H1 (cell line): Measurements from ENCODE around the gene TRMT6. TPM values are rescaled to one million over a fixed set of nuclear protein-coding genes. Genes with fewer than 3 reads are reported as not detected.

Source experiments
- HDAC2 ChIP-seq, 2 experiments: fragments of 300-600 bp in 1 of 2; sonication (generic) in 1 of 2; IDR thresholded peaks; 2 replicates each; pipeline ENCODE4 v1.6.1; 2011 to 2012; ENCODE audit warnings: low read depth in 2 of 2, low read length in 2 of 2, mild to moderate bottlenecking in 2 of 2, moderate library complexity in 2 of 2, borderline replicate concordance in 1 of 2, inconsistent platforms in 1 of 2
- HDAC6 ChIP-seq: IDR thresholded peaks from one replicate; pipeline ENCODE4 v1.7.1; 2012; ENCODE audit warnings: low read depth, mild to moderate bottlenecking, inconsistent platforms, low read length, moderate library complexity
- TBP ChIP-seq: IDR thresholded peaks from 2 replicates; pipeline ENCODE4 v1.6.1; 2011; ENCODE audit warnings: low read depth, low read length, improper control_type of control experiment
- TCF12 ChIP-seq: IDR thresholded peaks from 2 replicates; pipeline ENCODE4 v1.6.1; 2011; ENCODE audit warnings: low read depth, mild to moderate bottlenecking, low read length
- polyA plus RNA-seq, 7 experiments: library from polyadenylated mRNA; depleted of rRNA in 3 of 7; stranded (reverse) in 5 of 7; unstranded in 2 of 7; fragments of >200 nt in 5 of 7; fragments of 200-250 nt in 2 of 7; gene quantifications; 1 replicate in 5 of 7; 2 replicates in 1 of 7; 4 replicates in 1 of 7; pipeline versions ENCODE4 v1.2.1 to v1.2.3, GENCODE V29; 2011 to 2013; ENCODE audit warnings: missing spikeins in 2 of 7, mixed read lengths in 2 of 7
- total RNA-seq: library from RNA; stranded (reverse); fragmentation: NEBNext Ultra II Directional; extraction: Animal tissue kit (Norgen Biotek cat#: 25700); gene quantifications from 2 replicates; pipeline ENCODE4 v1.2.1, GENCODE V29; 2021
- TF ChIP-seq, protein P1 (sequence below): fragments of 300-600 bp; sonication (generic); IDR thresholded peaks from 2 replicates; pipeline ENCODE4 v1.7.1; 2012; ENCODE audit warnings: low read length, moderate library complexity, mild to moderate bottlenecking, inconsistent platforms; ENCODE audit not compliant: insufficient replicate concordance

Gene TRMT6
- total and polyA plus RNA-seq, 2 of the 8 experiments (the other 6 are each of a cell fraction or from before 2014, with no cell fraction given): 6.9 to 23.3 TPM

GRCh38 chr20:5980720-5981538 lies 30.6 kb upstream of the TRMT6 start (continued):
- TF ChIP-seq TBP (no peak), TCF12 (no peak), HDAC6 (no peak), HDAC2 (IDR thresholded peaks at IDR 0.05; ENCODE audit: borderline replicate concordance in 1 of 2, low read depth in 2 of 2, low read length in 2 of 2) (no peak)
- TF ChIP-seq, protein P1, sequence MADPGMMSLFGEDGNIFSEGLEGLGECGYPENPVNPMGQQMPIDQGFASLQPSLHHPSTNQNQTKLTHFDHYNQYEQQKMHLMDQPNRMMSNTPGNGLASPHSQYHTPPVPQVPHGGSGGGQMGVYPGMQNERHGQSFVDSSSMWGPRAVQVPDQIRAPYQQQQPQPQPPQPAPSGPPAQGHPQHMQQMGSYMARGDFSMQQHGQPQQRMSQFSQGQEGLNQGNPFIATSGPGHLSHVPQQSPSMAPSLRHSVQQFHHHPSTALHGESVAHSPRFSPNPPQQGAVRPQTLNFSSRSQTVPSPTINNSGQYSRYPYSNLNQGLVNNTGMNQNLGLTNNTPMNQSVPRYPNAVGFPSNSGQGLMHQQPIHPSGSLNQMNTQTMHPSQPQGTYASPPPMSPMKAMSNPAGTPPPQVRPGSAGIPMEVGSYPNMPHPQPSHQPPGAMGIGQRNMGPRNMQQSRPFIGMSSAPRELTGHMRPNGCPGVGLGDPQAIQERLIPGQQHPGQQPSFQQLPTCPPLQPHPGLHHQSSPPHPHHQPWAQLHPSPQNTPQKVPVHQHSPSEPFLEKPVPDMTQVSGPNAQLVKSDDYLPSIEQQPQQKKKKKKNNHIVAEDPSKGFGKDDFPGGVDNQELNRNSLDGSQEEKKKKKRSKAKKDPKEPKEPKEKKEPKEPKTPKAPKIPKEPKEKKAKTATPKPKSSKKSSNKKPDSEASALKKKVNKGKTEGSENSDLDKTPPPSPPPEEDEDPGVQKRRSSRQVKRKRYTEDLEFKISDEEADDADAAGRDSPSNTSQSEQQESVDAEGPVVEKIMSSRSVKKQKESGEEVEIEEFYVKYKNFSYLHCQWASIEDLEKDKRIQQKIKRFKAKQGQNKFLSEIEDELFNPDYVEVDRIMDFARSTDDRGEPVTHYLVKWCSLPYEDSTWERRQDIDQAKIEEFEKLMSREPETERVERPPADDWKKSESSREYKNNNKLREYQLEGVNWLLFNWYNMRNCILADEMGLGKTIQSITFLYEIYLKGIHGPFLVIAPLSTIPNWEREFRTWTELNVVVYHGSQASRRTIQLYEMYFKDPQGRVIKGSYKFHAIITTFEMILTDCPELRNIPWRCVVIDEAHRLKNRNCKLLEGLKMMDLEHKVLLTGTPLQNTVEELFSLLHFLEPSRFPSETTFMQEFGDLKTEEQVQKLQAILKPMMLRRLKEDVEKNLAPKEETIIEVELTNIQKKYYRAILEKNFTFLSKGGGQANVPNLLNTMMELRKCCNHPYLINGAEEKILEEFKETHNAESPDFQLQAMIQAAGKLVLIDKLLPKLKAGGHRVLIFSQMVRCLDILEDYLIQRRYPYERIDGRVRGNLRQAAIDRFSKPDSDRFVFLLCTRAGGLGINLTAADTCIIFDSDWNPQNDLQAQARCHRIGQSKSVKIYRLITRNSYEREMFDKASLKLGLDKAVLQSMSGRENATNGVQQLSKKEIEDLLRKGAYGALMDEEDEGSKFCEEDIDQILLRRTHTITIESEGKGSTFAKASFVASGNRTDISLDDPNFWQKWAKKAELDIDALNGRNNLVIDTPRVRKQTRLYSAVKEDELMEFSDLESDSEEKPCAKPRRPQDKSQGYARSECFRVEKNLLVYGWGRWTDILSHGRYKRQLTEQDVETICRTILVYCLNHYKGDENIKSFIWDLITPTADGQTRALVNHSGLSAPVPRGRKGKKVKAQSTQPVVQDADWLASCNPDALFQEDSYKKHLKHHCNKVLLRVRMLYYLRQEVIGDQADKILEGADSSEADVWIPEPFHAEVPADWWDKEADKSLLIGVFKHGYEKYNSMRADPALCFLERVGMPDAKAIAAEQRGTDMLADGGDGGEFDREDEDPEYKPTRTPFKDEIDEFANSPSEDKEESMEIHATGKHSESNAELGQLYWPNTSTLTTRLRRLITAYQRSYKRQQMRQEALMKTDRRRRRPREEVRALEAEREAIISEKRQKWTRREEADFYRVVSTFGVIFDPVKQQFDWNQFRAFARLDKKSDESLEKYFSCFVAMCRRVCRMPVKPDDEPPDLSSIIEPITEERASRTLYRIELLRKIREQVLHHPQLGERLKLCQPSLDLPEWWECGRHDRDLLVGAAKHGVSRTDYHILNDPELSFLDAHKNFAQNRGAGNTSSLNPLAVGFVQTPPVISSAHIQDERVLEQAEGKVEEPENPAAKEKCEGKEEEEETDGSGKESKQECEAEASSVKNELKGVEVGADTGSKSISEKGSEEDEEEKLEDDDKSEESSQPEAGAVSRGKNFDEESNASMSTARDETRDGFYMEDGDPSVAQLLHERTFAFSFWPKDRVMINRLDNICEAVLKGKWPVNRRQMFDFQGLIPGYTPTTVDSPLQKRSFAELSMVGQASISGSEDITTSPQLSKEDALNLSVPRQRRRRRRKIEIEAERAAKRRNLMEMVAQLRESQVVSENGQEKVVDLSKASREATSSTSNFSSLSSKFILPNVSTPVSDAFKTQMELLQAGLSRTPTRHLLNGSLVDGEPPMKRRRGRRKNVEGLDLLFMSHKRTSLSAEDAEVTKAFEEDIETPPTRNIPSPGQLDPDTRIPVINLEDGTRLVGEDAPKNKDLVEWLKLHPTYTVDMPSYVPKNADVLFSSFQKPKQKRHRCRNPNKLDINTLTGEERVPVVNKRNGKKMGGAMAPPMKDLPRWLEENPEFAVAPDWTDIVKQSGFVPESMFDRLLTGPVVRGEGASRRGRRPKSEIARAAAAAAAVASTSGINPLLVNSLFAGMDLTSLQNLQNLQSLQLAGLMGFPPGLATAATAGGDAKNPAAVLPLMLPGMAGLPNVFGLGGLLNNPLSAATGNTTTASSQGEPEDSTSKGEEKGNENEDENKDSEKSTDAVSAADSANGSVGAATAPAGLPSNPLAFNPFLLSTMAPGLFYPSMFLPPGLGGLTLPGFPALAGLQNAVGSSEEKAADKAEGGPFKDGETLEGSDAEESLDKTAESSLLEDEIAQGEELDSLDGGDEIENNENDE: no peak
